Prostate gland (tissue), 2 donors: ENCODE results near the gene KIAA1671. TPM values are rescaled to one million over a fixed set of nuclear protein-coding genes. Genes with fewer than 3 reads are reported as not detected.

Experiments used
- DNase-seq: peaks from one replicate; pipeline ENCODE4 v3.0.0-alpha.2; 2019; ENCODE audit warnings: low spot score
- H3K27ac ChIP-seq, 2 donors: fragments of 200-600 bp; sonication (generic); 2 replicates each; pipeline ENCODE4 v1.5.1; 2017 to 2019
- H3K27me3 ChIP-seq: fragments of 200-600 bp; sonication (generic); replicated peaks from 2 replicates; pipeline ENCODE4 v1.5.1; 2019; ENCODE audit not compliant: insufficient read depth
- H3K36me3 ChIP-seq, 2 donors: fragments of 200-600 bp; sonication (generic); 1 replicate in 1 of 2; 2 replicates in 1 of 2; pipeline versions ENCODE4 v1.5.1 to v1.8.1; 2017 to 2019
- H3K4me1 ChIP-seq: fragments of 200-600 bp; sonication (generic); replicated peaks from 2 replicates; pipeline ENCODE4 v1.5.1; 2019
- H3K4me3 ChIP-seq, 2 donors: fragments of 200-600 bp; sonication (generic); 2 replicates each; pipeline ENCODE4 v1.5.1; 2017 to 2019
- H3K9me3 ChIP-seq: fragments of 200-600 bp; sonication (generic); 2 replicates; pipeline ENCODE4 v1.5.1; 2017
- POLR2A ChIP-seq: fragments of 450-650 bp; IDR thresholded peaks from one replicate; pipeline ENCODE4 v1.6.1; 2016; ENCODE audit warnings: antibody characterized with exemption, mild to moderate bottlenecking
- POLR2AphosphoS5 ChIP-seq: sonication (generic); formaldehyde crosslinking; IDR thresholded peaks from one replicate; pipeline ENCODE4 v1.6.1; 2017; ENCODE audit warnings: antibody characterized with exemption
- WGBS: methylation state at CpG from one replicate; pipeline ENCODE4 v1.1.5; 2018; 5-methylcytosine and 5-hydroxymethylcytosine counted together
- intact Hi-C: fragments of 100-400 bp; cut with DNase I; formaldehyde crosslinking; loops from one replicate; pipeline ENCODE4 v1.14.2; 2022
- total RNA-seq, 2 donors: library from RNA; depleted of rRNA; stranded (reverse); fragments of >200 nt; gene quantifications; one replicate each; pipeline ENCODE4 v1.1.0, GENCODE V29; 2016
- TF ChIP-seq, protein P1 (sequence below), 4 experiments: fragments of 200-600 bp in 2 of 4; fragments of 450-650 bp in 2 of 4; sonication (generic) in 2 of 4; IDR thresholded peaks; 1 replicate in 3 of 4; 2 replicates in 1 of 4; pipeline ENCODE4 v1.5.1; 2016 to 2019; ENCODE audit warnings: antibody characterized with exemption in 4 of 4, mild to moderate bottlenecking in 2 of 4, moderate library complexity in 2 of 4

Gene KIAA1671
- total RNA-seq, 2 donors from 2014 or later: 44.8 to 53.1 TPM

DNA sequence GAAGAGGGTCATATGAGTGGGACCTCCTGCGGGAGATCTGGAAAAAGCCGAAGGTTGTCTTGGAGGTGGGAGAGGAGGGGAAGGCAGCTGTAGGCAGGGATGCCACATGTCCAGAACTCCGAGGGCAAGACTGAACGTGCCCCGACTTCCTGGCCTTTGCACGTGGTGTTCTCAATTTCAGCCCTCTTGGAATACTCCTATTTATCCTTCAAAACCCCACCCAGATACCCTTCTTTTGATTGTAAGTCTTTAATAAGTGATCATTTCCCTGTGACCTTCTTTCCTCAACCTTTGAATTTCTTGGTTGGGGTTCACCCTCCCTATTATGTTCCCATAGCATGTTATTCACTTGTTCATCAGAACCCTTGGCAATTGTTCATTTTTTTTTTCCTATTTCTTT lies 151.9 kb downstream of the KIAA1671 start:
- 83% methylated on average over 6 of the region's 6 CpGs for WGBS
- intact Hi-C loops: no loop called here
- no peaks in the 10 kb centered on the region for H3K27me3 ChIP-seq
- no peaks in the 10 kb centered on the region for H3K36me3 ChIP-seq
- TF ChIP-seq, protein P1, sequence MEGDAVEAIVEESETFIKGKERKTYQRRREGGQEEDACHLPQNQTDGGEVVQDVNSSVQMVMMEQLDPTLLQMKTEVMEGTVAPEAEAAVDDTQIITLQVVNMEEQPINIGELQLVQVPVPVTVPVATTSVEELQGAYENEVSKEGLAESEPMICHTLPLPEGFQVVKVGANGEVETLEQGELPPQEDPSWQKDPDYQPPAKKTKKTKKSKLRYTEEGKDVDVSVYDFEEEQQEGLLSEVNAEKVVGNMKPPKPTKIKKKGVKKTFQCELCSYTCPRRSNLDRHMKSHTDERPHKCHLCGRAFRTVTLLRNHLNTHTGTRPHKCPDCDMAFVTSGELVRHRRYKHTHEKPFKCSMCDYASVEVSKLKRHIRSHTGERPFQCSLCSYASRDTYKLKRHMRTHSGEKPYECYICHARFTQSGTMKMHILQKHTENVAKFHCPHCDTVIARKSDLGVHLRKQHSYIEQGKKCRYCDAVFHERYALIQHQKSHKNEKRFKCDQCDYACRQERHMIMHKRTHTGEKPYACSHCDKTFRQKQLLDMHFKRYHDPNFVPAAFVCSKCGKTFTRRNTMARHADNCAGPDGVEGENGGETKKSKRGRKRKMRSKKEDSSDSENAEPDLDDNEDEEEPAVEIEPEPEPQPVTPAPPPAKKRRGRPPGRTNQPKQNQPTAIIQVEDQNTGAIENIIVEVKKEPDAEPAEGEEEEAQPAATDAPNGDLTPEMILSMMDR (IDR thresholded peaks at IDR 0.05): no peak
- TF ChIP-seq POLR2A: no peak
- no peak for TF ChIP-seq POLR2AphosphoS5
- H3K4me3 ChIP-seq: no peak overlapping the region
- DNase-seq: no peak
- no peak overlapping the region for H3K27ac ChIP-seq
- no peaks in the 10 kb centered on the region for H3K4me1 ChIP-seq
- H3K9me3 ChIP-seq: no peaks in the 10 kb centered on the region

DNA sequence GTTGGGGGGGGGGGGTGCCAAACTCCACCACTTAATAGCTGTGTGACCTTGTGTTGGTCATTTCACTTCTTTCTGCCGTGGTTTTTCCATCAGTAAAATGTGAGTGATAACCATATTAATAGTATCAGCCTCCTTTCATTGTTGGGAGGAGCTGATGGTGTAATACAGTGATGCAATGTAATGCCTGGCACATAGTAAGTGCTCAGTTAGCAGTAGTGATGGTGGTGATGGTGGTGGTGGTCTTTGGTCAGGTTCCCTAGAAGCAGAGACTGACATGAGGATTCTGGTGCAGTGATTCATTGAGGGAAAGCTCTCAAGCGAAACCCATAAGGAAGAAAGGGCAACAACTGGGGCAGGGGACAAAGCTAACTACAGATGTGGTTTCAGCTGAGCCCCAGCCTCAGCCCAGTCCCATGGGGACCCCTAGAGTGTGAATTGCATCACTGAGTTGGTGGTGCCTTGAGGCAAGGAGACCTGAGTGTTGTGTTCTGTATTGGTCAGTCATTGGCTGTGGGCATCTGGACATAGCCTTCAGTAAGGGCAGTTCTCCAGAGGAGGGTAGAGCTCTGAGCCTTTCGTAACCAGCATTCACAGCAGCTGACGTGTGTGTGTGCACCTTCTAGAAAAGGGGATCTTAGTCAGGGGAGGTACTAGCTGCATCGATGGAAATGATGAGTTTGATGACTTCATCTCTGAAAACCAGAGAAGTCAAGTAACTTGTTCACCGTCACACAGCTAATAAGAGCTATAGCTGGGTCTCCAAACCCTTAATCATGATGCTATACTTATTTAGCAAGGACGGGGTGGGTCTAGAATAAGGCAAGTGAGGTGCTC lies 153.5 kb downstream of the KIAA1671 start:
- WGBS: 90% methylated on average over 7 of the region's 7 CpGs
- Histone ChIP-seq H3K27ac (no peak overlapping the region), H3K27me3 (no peaks in the 10 kb centered on the region), H3K9me3 (no peaks in the 10 kb centered on the region), H3K36me3 (no peaks in the 10 kb centered on the region), H3K4me1 (no peaks in the 10 kb centered on the region), H3K4me3 (no peak overlapping the region)
- TF ChIP-seq, protein P1 (IDR thresholded peaks at IDR 0.05): no peak
- no peak for TF ChIP-seq POLR2A
- no peak for TF ChIP-seq POLR2AphosphoS5
- DNase-seq: no peak
- intact Hi-C loops: no loop called here

DNA sequence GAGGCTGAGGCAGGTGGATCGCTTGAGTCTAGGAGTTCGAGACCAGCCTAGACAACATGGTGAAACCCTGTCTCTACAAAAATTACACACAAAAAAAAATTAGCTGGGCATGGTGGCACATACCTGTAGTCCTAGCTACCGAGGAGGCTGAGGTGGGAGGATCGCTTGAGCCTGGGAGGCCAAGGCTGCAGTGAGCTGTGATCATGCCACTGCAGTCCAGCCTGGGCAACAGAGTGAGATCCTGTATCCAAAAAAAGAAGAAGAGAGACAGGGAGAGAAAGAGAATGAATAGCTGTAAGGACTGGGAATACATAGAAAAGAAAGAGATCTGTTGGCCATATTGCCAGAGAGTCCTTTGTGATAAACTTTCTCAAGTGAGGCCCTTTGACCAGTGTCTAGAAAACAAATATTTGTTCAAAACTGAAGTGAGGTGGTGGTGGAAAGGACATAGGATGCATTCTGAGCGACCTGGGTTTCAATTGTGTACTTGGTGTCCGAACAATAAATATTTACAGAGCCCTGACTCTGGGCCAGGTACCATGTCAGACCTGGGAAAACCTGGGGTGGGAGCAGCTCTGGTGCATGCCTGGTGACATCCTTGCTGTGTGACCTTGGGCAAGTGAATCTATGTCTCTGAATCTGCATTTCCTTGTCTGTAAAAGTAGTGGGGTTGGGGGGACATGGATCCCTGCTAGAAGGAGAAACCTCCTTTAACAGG lies 157.5 kb downstream of the KIAA1671 start:
- H3K9me3 ChIP-seq: no peaks in the 10 kb centered on the region
- H3K36me3 ChIP-seq: no peaks in the 10 kb centered on the region
- intact Hi-C loops: no loop called here
- H3K27ac ChIP-seq: peak overlapping the region; percentile 81 to 82
- WGBS: 84% methylated on average over 6 of the region's 6 CpGs
- peak; percentile 69 for DNase-seq
- no peaks in the 10 kb centered on the region for H3K27me3 ChIP-seq
- H3K4me3 ChIP-seq: peak overlapping the region in 1 of 2 donors; percentile 50
- TF ChIP-seq POLR2AphosphoS5: peak; percentile 2
- TF ChIP-seq, protein P1 (IDR thresholded peaks at IDR 0.05): no peak
- peaks cover 3% of the 10 kb centered on the region for H3K4me1 ChIP-seq

DNA sequence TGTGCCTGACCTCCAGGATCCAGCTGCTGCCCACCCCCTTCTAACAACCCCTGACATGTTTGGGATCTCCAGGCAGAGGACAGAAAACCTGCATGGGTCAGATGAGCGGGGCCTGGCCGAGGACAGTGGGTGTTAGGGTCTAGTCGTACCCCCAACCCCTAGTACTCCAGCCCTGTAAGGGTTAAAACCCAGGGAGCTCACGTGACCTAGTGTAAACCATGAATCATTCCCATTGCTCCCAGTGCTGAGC lies 158.0 kb downstream of the KIAA1671 start:
- H3K4me1 ChIP-seq: peaks cover 3% of the 10 kb centered on the region
- no peaks in the 10 kb centered on the region for H3K36me3 ChIP-seq
- intact Hi-C loops: no loop called here
- TF ChIP-seq, protein P1 (IDR thresholded peaks at IDR 0.05): no peak
- no peak for TF ChIP-seq POLR2A
- no peak for TF ChIP-seq POLR2AphosphoS5
- WGBS: 26% methylated on average over 4 of the region's 4 CpGs
- peak overlapping the region; percentile 45 to 50 for H3K4me3 ChIP-seq
- DNase-seq: no peak
- no peaks in the 10 kb centered on the region for H3K9me3 ChIP-seq
- no peaks in the 10 kb centered on the region for H3K27me3 ChIP-seq
- peak overlapping the region; percentile 81 to 82 for H3K27ac ChIP-seq
